PC-3 (cell line): Measurements from ENCODE around the gene NTN1.

Experiments
- CTCF ChIP-seq: fragments of 300-600 bp; sonication (generic); conservative IDR thresholded peaks from 2 replicates; pipeline ENCODE4 v1.5.1; 2017; ENCODE audit warnings: antibody characterized with exemption, low read depth, mild to moderate bottlenecking, low read length
- EZH2phosphoT487 ChIP-seq: fragments of 300-600 bp; sonication (generic); IDR thresholded peaks from 2 replicates; pipeline ENCODE4 v1.6.1; 2018; ENCODE audit warnings: mild to moderate bottlenecking, antibody characterized with exemption, low read length, borderline replicate concordance

GRCh38 chr17:9208381-9209105 lies 187.2 kb downstream of the NTN1 start:
- TF ChIP-seq CTCF: no peak
- TF ChIP-seq EZH2phosphoT487: no peak
